ENCODE data around the gene GBX1.

Gene GBX1

DNA sequence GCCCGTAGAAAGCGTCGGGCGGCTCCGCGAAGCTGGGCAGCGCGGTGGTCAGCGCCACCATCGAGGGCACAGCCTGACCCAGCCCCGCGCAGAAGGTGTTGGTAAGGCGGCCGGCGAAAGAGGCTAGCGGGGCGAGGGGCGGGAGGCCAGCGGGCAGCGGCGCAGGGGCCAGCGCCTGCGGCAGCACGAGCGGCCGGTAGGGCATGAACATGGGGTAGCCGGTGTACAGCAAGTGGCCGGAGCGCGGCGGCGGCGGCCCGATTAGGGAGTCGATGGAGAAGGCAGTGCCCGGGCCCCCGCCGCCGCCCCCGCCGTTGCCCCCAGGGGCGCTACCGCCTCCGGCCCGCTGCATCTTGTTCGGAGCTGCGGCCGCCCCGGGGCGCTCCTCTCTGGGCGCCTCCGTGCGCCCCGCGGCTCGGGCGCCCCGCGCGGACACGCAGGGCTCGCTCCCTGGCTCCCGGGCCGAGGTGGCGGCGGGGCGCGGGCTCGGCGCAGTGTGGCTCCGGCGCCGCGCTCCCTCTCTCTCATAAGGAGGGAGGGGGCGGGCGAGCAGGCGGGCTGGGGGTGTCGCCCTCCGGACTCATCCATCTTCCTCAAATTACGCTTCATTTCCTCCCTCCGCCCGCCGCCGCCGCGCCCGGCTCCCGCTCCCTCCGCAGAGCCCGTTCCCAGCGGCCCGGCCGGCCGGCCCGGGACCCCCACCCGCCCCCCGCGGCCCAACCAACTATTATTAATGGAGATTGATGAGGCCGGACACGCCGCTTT, at the start of gene GBX1:
TSS of gene GBX1 (minus strand) at position 498 of the 765 bp plus-strand sequence. CDS start at position 352, 146 bp downstream.
- DNase-seq, result peak; percentile 24

DNA sequence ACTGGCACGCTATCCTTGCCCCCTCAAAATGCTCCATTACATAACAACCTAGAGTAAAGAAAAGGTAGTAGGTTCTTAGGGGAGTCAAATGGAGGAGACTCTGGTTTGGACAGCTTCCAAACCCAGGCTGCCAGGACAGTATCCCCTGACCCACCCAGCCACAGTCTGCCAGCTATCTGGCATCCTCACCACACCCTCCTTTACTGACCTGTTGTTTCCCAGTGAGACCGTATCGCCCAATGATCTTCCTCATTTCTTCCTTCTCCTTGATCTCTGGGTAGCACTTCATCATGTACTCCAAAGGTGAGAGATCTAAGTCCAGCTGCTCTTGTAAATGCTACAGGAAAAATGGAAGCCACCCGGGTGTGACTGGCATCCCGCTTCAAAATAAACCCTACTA, 47.9 kb upstream of the GBX1 start:
- DNase-seq, result no peak

DNA sequence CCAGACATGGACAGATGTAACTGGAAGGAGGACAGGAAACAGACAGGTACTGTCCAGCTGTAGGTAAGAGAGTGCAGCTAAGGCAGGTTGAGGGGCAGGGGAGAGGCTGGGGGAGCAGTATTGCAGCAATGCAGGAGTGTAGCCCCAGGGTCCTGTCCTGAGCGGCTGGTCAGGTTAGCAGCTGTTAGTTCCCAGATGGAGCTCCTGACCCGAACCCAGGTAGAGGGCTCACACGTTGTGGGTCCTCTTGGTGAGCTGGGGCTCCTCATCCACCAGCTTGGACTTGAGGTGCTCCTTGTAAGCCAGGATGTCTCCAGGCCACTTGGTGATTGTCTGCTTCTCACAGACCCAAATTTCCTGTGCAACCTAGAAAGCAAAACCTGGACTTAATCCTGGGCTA, 46.3 kb upstream of the GBX1 start:
- no peak for DNase-seq

DNA sequence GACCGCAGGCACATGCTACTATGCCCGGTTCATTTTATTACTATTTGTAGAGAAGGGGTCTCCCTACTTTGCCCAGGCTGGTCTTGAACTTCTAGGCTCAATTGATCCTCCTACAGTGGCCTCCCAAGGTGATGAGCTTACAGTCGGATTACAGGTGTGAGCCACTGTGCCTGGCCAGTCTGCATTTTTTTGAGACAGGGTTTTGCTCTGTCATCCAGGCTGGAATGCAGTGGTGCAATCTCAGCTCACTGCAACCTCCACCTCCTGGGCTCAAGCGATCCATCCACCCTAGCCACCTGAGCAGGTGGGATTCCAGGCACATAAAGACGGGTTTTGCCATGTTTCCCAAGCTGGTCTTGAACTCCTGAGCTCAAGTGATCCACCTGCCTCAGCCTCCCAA, 45.1 kb upstream of the GBX1 start:
- no peak for DNase-seq

DNA sequence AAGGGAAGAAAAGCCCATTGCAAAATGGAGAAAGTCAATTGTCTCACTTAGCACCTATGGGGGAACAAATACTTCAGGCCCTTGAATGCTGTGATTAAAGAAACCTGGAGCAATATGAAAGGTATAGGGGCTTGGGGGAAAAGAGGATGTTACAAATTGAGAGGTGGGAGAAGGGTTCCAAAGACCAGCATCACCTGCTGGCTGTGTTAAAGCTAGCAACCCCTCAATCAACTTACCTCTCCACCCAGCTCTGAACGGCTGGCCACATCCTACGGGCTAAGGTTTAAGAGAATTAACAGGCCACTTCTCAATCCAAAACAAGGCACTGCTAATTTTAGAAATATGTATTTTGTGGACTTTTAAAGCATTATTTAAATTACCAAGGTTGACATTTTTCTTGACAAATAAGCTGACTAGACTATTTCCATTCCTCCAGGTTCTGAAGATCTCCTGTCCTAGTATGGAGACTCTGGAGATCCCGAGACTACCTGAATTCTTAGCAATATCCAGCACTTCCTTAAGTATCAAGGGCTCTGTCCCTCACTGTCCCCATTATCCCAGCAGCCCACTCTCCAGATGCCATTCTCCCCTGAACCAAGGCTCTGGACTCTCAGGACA, 43.8 kb upstream of the GBX1 start:
- no peak for DNase-seq

DNA sequence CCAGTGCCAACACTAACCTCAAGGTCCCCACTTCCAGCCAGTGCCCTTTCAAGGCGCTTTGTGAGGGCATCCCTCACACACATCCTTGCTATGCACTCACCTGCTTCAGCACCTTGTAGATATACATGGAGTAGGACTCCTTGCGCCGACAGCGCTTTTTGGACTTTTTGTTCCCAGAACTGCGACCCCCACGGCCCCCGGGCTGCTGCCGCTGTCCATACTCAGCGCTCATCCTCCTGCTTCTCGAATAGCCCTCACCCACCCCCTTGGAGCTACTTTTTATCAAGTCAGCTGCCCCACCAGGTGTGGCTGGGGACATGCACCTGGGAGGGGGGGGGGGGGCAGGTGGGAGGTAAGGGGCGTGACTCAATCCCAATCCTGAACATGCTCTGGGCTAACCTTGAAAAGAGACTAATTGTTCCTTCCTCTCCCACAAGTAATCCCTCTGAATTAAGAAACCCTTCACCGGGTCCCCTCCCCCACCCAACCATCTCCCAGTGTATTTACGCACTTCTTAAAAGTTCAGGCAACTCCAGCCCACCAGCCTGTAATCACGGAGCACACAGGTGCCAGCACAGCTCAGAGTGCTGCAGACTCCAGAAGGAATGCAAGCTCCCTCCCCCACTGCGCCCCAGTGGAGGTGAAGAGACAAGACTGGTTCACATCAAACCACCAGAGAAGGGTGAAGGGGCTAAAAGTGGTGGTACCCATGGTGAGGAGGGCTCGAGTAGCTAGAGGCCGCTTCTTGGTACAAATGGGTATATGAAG, 42.8 kb upstream of the GBX1 start, which contains the start of gene H2BK1:
TSS of gene H2BK1 (minus strand) at position 402 of the 768 bp plus-strand sequence. CDS start at position 232, 170 bp downstream.
- DNase-seq, result no peak

DNA sequence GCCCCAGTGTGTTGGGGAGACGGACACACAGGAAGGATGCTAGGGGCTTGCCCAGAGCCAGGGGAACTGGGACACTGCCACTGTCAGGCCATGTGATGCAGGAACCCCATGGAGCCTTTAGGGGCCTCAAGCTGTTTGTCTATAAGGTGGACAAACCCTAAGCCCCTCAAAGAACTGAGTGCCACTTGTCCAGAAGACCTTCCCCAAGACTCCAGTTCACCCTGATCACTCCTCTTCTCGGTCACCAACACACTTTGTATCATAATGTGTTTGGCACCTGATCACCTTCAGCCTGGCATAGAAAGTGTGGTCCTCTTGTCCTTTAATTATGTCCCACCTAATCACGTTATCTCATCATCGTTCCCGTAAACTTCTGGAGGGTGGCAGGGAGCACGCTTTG, 42.1 kb upstream of the GBX1 start:
- DNase-seq, result no peak

DNA sequence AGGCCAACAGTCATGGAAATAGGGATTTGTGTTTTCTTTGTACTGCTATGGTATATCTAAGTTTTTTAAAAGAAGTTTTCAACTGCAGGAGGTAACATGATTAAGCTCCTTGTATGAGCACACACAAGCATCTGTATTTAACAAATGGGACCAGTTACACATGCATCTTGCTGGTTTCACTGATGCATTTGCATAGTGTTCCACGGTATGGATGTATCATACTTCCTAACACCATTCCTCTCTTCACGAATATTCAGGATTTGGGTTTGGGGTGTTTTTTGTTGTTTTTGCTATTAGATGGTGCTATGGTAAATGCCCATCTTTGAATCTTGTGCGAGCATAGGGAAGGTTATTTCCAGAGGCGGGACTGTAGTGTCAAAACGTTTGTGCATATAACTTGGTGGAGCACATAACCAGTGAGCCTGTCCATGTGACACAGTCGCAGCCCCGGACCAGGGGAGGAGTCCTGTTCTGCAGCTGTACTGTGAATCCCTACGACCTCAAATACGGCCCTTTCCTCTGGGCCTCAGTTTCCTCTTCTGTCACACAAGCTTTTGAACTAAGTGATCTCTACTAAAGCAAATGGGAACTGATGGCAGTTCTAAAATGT, 40.9 kb upstream of the GBX1 start:
- DNase-seq, result no peak

DNA sequence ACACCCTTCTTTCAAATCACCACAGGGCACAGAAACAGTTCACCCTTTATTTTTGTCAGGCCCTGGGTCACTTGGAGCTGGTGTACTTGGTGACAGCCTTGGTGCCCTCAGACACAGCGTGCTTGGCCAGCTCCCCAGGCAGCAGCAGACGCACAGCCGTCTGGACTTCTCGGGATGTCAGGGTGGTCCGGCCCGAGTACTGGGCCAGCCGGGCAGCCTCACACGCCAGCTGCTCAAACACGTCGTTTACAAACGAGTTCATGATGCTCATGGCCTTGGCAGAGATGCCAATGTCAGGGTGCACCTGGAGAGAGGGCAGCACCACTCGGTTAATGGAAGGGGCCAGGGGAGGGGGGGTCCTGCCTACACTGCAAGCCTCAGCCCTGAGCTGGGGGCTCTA, 40.3 kb upstream of the GBX1 start:
- DNase-seq, result no peak

DNA sequence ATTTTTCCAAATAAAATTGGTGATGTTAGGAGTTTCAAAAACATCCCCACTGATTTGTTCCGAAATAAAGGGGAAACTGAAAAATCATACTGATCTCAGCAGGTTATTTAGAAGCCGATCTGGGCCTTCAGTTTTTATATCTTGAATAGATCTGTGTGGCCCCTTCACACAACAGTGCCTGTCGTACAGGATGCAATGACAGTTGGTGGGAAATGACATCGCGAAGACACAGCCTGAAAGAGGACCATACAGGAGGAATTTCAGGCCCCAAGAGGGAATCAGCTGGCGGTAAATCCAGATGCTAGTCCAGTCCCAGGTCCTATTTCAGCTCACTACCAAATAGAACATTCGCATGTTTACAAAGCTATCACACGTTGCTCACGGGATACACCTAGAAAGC, 39.8 kb upstream of the GBX1 start:
- DNase-seq, result no peak

DNA sequence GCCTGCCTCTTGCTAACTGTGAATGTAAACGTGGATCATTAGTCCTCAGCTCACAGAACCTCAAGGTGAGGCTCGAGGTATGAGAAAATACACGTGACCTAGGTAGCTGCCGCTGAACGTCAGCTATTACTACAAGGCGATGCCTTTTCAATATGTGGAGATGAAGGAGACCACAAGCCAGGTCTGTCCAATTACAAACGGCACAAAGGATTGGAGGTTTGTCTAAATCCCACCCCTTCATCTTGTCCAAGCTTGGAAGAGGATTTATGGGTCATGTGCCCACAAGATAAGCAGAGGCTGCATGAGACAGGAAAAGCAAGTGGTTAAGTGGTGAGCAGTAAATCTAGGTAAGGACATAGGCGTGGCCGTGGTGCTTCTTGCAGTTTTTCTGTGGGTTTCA, 39.4 kb upstream of the GBX1 start:
- no peak for DNase-seq

DNA sequence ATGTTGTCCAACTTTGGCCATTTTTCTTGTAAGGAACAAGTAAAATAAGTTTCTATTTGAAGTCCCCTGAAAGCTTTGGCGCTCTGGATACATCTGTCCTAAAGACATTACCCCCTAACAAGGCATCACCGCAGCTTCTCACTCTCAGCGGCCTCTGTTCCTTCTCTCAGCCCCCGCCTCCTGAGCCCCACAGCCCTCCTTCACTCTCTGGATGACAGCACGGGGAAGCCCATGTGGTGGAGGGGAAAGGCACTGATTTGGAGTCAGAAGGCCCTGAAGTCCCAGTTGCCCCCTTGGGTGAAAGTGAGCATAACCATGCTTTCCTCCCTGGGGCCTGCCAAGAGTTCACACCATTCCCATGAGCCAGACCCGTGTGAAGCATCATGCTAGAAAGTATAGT, 38.2 kb upstream of the GBX1 start:
- no peak for DNase-seq

DNA sequence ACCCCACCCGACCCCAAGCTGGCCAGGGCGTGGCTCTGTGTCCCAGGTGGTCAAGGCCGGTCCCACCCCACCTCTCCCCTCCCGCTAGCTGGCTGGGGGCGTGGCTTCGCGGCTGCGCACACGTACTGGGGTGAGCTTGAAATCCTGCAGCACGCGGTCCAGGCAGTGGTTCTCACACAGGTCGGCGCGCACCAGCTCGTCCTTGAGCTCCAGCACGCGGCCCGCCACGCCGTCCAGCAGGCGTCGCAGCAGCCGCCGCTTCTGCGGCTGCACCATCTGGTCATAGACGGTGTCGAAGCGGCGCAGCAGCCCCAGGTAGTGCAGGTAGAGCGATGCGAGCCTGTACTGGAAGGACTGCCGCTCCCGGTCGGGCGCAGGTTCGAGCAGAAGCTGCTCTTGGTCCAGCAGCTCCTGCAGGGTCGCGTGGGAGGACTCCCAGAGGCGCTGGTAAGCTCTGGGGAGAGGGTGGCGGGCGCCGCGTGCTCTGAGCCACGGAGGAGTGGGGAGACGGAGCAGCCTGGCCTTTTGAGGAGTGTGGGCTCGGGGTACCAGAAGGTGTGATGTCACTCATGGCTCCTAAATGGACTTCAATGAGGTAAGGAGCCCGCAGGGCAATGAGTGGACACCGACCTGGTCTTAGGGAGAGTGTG, 37.0 kb upstream of the GBX1 start:
- DNase-seq, result no peak

DNA sequence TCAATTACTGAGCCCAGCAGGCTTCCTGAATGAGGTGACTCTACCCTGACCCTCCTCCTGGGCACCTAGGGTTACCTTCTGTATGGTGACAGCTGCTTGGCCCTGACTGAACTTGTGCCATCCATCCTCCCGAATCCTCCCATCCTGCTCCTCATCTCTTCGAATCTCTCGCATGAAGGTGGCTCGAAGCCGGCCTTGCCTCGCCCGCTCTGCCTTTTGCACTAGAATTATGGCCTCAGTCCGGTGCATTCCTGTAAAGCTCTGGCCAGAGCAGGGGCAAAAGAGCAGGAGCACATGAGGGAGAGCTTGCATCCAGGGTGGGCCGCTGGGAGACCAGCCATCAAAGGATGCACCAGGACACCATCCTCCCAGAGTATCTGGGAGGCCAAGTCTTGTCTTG, 35.3 kb upstream of the GBX1 start:
- DNase-seq, result no peak

DNA sequence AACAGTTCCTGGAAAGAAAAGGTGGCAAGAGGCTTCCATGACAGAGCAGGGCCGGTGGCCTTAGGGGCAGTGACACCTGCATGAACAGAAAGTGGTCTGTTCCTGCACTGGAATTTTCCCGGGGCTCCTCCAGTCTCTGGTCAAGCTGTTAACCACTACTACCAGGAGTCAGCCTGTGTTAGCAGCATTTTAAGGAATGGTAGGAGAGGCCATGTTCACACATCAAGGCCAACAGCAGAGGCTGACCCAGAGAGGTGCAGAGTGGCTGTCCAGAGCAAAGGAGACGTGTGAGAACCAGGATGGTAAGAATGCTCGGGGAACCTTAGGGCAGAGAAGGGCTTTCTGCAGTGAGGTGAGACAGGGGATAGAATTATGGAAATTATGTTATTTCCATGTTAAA, 34.3 kb upstream of the GBX1 start:
- no peak for DNase-seq

DNA sequence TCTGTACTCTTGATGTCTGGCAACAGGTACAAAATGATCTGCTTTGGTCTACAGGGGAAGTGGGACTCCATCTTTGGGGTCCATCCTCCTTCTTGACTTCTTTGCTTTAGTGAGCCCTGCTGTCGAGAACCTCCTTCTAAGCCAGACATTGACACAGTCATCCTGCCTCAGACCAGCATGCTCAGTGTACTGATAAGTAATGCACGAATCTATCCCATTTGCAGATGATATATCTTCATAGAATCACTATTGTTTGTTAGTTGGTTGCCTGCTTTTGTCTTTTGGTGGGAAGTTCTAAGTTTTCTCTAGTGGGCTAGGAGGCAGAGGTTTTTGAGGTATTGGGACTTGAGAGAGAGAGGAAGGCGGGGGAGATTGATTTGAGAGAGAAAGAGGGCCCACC, 33.9 kb upstream of the GBX1 start:
- no peak for DNase-seq

DNA sequence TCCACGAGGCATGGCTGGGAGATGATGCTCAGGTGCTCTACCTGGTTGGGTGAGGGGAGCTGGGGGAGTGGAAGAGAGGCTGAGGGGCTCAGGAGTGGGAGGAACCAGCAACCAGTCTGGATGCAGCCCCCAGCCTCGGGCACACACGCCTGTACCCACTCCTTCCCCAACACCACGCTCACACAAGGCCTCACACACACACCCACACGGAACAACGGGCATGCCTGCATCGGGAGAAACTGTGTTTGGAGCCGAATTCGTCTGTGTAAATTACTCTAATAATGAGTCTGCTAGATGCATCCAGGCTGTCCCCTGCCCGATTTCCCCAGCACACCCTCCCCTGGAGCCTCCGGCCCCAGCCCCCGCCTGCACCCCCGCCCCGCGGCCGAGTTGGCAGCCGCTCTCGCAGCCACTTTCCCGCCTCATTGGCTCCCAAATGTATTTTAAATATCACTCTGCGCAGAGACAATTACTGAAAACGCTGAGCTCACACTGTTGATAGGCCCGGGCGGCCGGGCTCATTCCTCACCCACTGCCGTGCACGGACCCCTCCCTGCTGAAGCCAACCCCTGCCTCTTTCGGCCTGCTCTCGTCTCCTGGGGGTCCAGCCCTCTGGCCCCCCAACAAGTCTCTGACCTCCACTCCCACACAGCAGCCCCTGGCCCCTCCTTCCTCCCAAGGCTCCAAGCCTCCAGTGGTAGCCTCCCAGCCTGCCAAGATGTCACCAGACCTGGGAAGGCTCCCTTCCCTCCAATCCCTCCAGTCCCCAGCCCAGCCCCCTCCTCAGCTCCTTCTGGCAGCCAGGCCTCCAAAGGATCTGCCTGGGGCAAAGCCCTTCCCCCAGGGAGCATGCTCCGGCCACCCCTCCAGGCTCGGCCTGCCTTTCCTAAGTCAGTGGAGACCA, 31.7 kb upstream of the GBX1 start:
- no peak for DNase-seq

DNA sequence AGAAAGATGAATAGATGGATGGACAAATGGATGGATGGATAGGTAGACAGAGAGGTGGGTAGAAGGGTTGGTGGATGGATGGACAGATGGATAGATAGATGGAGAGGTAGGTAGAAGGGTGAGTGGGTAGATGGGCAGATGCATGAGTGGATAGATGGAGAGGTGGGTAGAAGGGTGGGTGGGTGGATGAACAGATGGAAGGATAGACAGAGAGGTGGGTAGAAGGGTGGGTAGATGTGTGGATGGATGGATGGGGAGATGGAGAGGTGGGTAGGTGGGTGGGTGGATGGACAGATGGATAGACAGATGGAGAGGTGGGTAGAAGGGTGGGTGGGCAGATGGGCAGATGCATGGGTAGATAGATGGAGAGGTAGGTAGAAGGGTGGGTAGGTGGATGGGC, 30.4 kb upstream of the GBX1 start:
- no peak for DNase-seq

DNA sequence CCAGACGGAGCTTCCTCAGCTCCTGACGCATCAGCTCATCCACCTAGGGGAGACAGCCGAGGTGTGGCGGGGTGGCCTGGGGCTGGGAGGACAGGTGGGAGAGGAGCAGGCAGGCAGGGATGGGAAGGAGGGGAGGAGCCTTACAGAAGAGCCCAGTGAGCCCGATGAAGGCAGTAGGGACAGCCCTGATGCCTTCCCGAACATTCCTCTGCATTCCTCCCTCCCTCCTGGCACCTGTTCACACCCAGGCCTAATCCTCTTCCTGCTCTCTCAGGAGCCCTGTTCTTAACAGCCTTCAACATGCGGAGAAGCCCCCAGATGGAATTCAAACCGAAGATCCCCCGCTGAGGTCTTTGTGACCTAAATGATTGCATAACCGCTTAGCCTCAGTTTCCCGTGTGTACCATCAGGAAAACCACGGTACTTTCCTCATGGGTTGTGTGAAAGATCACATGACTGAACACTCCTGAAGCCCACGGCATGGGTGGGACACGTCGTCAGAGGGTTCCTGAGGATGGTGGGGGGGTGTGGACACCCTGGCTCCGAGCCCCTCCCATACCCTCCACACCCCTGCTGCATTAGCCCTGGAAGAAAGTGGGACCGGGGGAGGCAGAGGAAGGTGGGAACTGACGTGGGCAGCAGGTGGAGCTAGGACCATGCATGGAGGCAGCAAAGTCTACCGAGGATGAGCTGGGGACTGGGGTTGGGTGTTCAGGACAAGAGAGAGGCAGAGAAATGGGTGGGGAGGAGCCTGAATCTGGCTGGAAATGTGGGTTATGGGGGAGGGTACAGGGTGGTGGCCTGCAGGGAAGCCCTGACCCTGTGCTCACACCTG, 28.3 kb upstream of the GBX1 start:
- DNase-seq, result no peak

DNA sequence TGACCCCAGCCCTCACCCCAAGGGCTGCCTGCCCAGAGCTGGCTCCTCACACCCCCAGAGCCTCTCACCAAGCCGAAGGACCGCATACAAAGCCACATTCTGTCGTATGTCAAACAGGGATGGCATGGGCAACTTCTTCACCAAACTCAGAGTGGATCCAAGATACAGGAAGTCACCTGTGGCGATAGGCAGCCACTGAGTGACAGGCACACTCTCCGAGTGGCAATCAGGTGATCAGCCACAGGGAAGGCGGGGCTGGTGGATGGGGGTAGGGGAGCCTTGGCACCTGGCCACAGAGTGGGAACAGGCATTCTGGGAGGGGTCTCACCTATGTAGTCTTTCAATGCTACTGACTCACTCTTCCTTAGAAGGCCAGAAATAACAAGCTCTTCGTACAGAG, 26.7 kb upstream of the GBX1 start:
- DNase-seq, result no peak
